K562 (cell line): ENCODE results near the gene TMEM164. TPM values are rescaled to one million over a fixed set of nuclear protein-coding genes. Genes with fewer than 3 reads are reported as not detected.

Experiments
- ATAC-seq: fragments of 200-7000 bp; cut with Tn5 transposase; 3 replicates; pipeline ENCODE4 v1.9.1; 2020; ENCODE audit warnings: moderate library complexity
- BruUV-seq: library from RNA; stranded (reverse); fragments of 400-500 nt; replicated peaks from 2 replicates; lab custom pipeline; 2021; lab: Mats Ljungman, UMichigan
- CTCF ChIA-PET: fragments of 300-600 bp; formaldehyde crosslinking; extraction: SDS; loops from one replicate; lab custom pipeline; 2021; ENCODE audit warnings: low intra/inter-chr PET ratio; lab: Yijun Ruan, JAX
- POLR2A ChIA-PET: fragments of 300-600, 350-650 bp; sonication (Branson Sonifier 250); formaldehyde crosslinking; extraction: SDS; loops from one replicate; lab custom pipeline; 2021; ENCODE audit warnings: antibody characterized with exemption, inconsistent platforms; lab: Yijun Ruan, JAX
- DNase-seq, 4 experiments: peaks; one replicate each; pipeline versions ENCODE4 v3.0.0 to v3.0.0-alpha.2; 2011 to 2018; ENCODE audit warnings: low spot score in 3 of 4, mixed read lengths in 3 of 4; ENCODE audit errors: extremely low read depth in 1 of 4
- FAIRE-seq: peaks from 2 replicates; lab custom pipeline; 2011; peaks lifted over from hg19 to GRCh38; lab: Jason Lieb, UNC
- H2AFZ ChIP-seq: 2 replicates; pipeline ENCODE4 v1.6.0; 2011; ENCODE audit warnings: low read depth, low read length, control low read depth, inconsistent platforms
- H3K27ac ChIP-seq: fragments of 200-600 bp; 3 replicates; pipeline ENCODE4 v1.8.0; 2011; ENCODE audit warnings: low read depth, mild to moderate bottlenecking, control low read depth, inconsistent platforms, low read length, moderate library complexity, mixed read lengths; ENCODE audit errors: extremely low read depth
- H3K27me3 ChIP-seq, 2 experiments: fragments of 300-600 bp in 1 of 2; 2 replicates in 1 of 2; 3 replicates in 1 of 2; pipeline versions ENCODE4 v1.6.0 to v1.8.0; 2011; ENCODE audit warnings: inconsistent platforms in 2 of 2, low read length in 2 of 2, mild to moderate bottlenecking in 1 of 2, mixed read lengths in 1 of 2, moderate library complexity in 1 of 2; ENCODE audit not compliant: control insufficient read depth in 2 of 2, insufficient read depth in 2 of 2
- H3K36me3 ChIP-seq: fragments of 300-600 bp; 3 replicates; pipeline ENCODE4 v1.8.0; 2011; ENCODE audit warnings: mild to moderate bottlenecking, low read length, inconsistent platforms; ENCODE audit not compliant: control insufficient read depth, insufficient read depth
- H3K4me1 ChIP-seq, 2 experiments: fragments of 200-600 bp in 1 of 2; replicated peaks in 1 of 2; 2 replicates in 1 of 2; 3 replicates in 1 of 2; pipeline versions ENCODE4 v1.5.1 to v1.8.0; 2011; ENCODE audit warnings: inconsistent platforms in 2 of 2, low read length in 2 of 2, mild to moderate bottlenecking in 1 of 2, mixed read lengths in 1 of 2, moderate library complexity in 1 of 2; ENCODE audit not compliant: control insufficient read depth in 2 of 2, insufficient read depth in 2 of 2
- H3K4me2 ChIP-seq: 2 replicates; pipeline ENCODE4 v1.6.1; 2011; ENCODE audit warnings: low read length, control low read depth, inconsistent platforms, mixed read lengths; ENCODE audit not compliant: insufficient read depth
- H3K4me3 ChIP-seq: fragments of 200-600 bp; sonication (generic), shearing (Covaris generic); 2 replicates; pipeline ENCODE4 v1.5.1; 2016; ENCODE audit warnings: control low read depth, inconsistent platforms
- H3K79me2 ChIP-seq: fragments of 200-600 bp; 3 replicates; pipeline ENCODE4 v1.8.0; 2011; ENCODE audit warnings: low read length, inconsistent platforms; ENCODE audit not compliant: control insufficient read depth, insufficient read depth
- H3K9ac ChIP-seq, 2 experiments: 2 replicates each; pipeline versions ENCODE4 v1.6.0 to v1.6.1; 2011; ENCODE audit warnings: low read depth in 2 of 2, low read length in 2 of 2, control low read depth in 1 of 2, inconsistent platforms in 1 of 2, mild to moderate bottlenecking in 1 of 2, mixed read lengths in 1 of 2; ENCODE audit not compliant: insufficient read depth in 1 of 2
- H3K9me1 ChIP-seq: one replicate; pipeline ENCODE4 v1.6.0; 2011; ENCODE audit warnings: inconsistent platforms, mild to moderate bottlenecking, low read length, moderate library complexity; ENCODE audit not compliant: control insufficient read depth, insufficient read depth
- H3K9me3 ChIP-seq: replicated peaks from 2 replicates; pipeline ENCODE4 v1.5.1; 2011; ENCODE audit warnings: low read depth, low read length, inconsistent platforms; ENCODE audit not compliant: control insufficient read depth, insufficient read depth
- H4K20me1 ChIP-seq: replicated peaks from 2 replicates; pipeline ENCODE4 v1.6.1; 2011; ENCODE audit warnings: low read length, inconsistent platforms, mixed read lengths; ENCODE audit not compliant: control insufficient read depth, insufficient read depth
- ATF3 ChIP-seq, 2 experiments: fragments of 450-650 bp in 1 of 2; sonication (generic) in 1 of 2; formaldehyde crosslinking in 1 of 2; IDR thresholded peaks in 1 of 2; conservative IDR thresholded peaks in 1 of 2; 2 replicates each; pipeline versions ENCODE4 v1.6.1 to v1.8.1; 2016 to 2023; ENCODE audit warnings: mild to moderate bottlenecking in 2 of 2, moderate library complexity in 2 of 2, inconsistent platforms in 1 of 2, missing genetic modification reagents in 1 of 2
- CEBPB ChIP-seq: fragments of 450-650 bp; IDR thresholded peaks from 2 replicates; pipeline ENCODE4 v1.6.1; 2016; ENCODE audit warnings: missing genetic modification characterization, missing compliant biosample characterization
- CREB3 ChIP-seq: fragments of 450-650 bp; conservative IDR thresholded peaks from 2 replicates; pipeline ENCODE4 v1.6.1; 2016; ENCODE audit warnings: missing genetic modification characterization, low read depth, mild to moderate bottlenecking, missing compliant biosample characterization, moderate library complexity
- DACH1 ChIP-seq: fragments of 450-650 bp; IDR thresholded peaks from 2 replicates; pipeline ENCODE4 v1.6.1; 2018; ENCODE audit not compliant: partially characterized antibody
- ERF ChIP-seq: fragments of 450-650 bp; formaldehyde crosslinking; IDR thresholded peaks from 2 replicates; pipeline ENCODE4 v1.4.0; 2020; ENCODE audit warnings: mild to moderate bottlenecking, mixed read lengths
- FUS ChIP-seq: fragments of 200-400 bp; formaldehyde crosslinking; optimal IDR thresholded peaks from 2 replicates; pipeline ENCODE3; 2017; ENCODE audit warnings: low read depth, low read length
- SAFB2 ChIP-seq: fragments of 200-400 bp; formaldehyde crosslinking; IDR thresholded peaks from 2 replicates; pipeline ENCODE4 v1.6.1; 2018; ENCODE audit warnings: borderline replicate concordance, low read length, low read depth, moderate library complexity; ENCODE audit not compliant: severe bottlenecking
- SPI1 ChIP-seq: IDR thresholded peaks from 2 replicates; pipeline ENCODE4 v1.6.1; 2011; ENCODE audit warnings: low read depth, low read length, control low read depth, borderline replicate concordance
- YY1 ChIP-seq, 3 experiments: IDR thresholded peaks; 2 replicates each; pipeline ENCODE4 v1.6.1; 2011; ENCODE audit warnings: low read length in 2 of 3, mild to moderate bottlenecking in 2 of 3, moderate library complexity in 2 of 3, borderline replicate concordance in 1 of 3, control low read depth in 1 of 3, low read depth in 1 of 3; ENCODE audit not compliant: insufficient read depth in 3 of 3, insufficient replicate concordance in 2 of 3, control insufficient read depth in 1 of 3, insufficient read length in 1 of 3; ENCODE audit errors: extremely low read depth in 1 of 3
- WGBS: fragments of 100-300 bp; shearing (Covaris generic); methylation state at CpG from one replicate; pipeline ENCODE4 v1.1.6; 2016; ENCODE audit warnings: low coverage, mixed read lengths; ENCODE audit not compliant: insufficient coverage; ENCODE audit errors: missing lambda C conversion rate; 5-methylcytosine and 5-hydroxymethylcytosine counted together
- in situ Hi-C: fragments of 300-500 bp; cut with MboI; formaldehyde crosslinking; loops from 4 replicates; pipeline ENCODE4 v1.15.0; 2018; ENCODE audit warnings: inconsistent platforms, mixed read lengths
- intact Hi-C: fragments of 100-400 bp; cut with micrococcal nuclease; formaldehyde crosslinking; loops from 2 replicates; pipeline ENCODE4 v1.14.2; 2022
- polyA plus RNA-seq, 8 experiments: library from polyadenylated mRNA; depleted of rRNA in 4 of 8; stranded (reverse) in 5 of 8; unstranded in 3 of 8; fragments of >200 nt; fragmentation: Nextera tagmentation in 2 of 8; fragmentation: Illumina TruSeq in 1 of 8; extraction: Ambion mirVana in 2 of 8; extraction: Trizol in 1 of 8; gene quantifications; 2 replicates each; pipeline versions ENCODE4 v1.2.1 to v1.2.3, GENCODE V29; 2011 to 2014; ENCODE audit warnings: inconsistent platforms in 1 of 8, missing spikeins in 1 of 8
- total RNA-seq, 7 experiments: library from RNA; depleted of rRNA in 6 of 7; stranded (reverse); fragments of >200 nt in 6 of 7; fragmentation: Illumina TruSeq in 2 of 7; extraction: Trizol in 2 of 7; gene quantifications; 2 replicates each; pipeline versions ENCODE4 v1.2.1 to v1.2.3, GENCODE V29; 2011 to 2021; ENCODE audit warnings: low replicate concordance in 1 of 7

The TMEM164 gene
- total and polyA plus RNA-seq, 9 of the 15 experiments (the other 6 are each of a cell fraction or from before 2014, with no cell fraction given), result 2.4 to 57.3 (median 23.1) TPM

DNA sequence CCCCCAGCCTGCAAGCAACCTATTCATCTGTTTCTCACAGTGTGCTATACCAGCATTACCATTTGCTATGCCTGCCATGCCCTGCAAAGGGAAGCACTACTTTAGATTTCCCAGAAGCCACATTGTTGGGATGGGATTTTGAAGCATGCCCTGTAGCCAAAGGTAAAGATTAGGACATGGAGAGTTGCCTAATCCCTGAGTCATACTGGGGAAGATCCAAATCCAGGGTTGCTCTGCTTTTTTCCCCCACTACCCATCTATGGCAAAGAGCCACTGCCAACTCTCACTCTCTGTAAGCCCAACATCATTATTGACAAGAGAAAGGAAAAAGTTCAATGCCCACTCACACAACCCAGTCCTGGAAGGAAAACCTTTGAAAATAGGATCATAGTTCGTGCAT lies 36.7 kb upstream of the TMEM164 start:
- WGBS, result 36% methylated on average over 1 of the region's 1 CpG
- POLR2A ChIA-PET, result interaction anchor here (0.9 kb wide), 1 partner anchor 124 kb away, joined by 4 read pairs; no protein-coding TSS in a partner anchor
- Histone ChIP-seq H3K9me1 (no peaks in the 10 kb centered on the region), H3K9ac (no peak overlapping the region), H3K9me3 (no peaks in the 10 kb centered on the region), H3K4me2 (no peak overlapping the region), H4K20me1 (no peaks in the 10 kb centered on the region), H3K4me3 (no peak overlapping the region), H2AFZ (0 out of 2 replicates have a peak overlapping the region, but pooled peaks have one; percentile 45), H3K27ac (no peak overlapping the region), H3K27me3 (no peaks in the 10 kb centered on the region), H3K36me3 (no peaks in the 10 kb centered on the region), H3K4me1 (no peaks in the 10 kb centered on the region; a peak in 2 of 5 replicates), H3K79me2 (no peaks in the 10 kb centered on the region)
- FAIRE-seq, result no peak
- TF ChIP-seq YY1 (IDR thresholded peaks at IDR 0.05; ENCODE audit: borderline replicate concordance in 1 of 3, control insufficient read depth in 1 of 3, extremely low read depth in 1 of 3, insufficient read depth in 3 of 3, insufficient read length in 1 of 3, insufficient replicate concordance in 2 of 3, low read depth in 1 of 3, low read length in 2 of 3) (no peak), CEBPB (tag) (peak; percentile 33; the same call in 1 of the 2 replicates)
- intact Hi-C loops, result no loop called here
- no peak for DNase-seq
- in situ Hi-C loops, result no loop called here
- ATAC-seq, result no peak
- no TSS peak for BruUV-seq
- CTCF ChIA-PET, result no interaction called here

DNA sequence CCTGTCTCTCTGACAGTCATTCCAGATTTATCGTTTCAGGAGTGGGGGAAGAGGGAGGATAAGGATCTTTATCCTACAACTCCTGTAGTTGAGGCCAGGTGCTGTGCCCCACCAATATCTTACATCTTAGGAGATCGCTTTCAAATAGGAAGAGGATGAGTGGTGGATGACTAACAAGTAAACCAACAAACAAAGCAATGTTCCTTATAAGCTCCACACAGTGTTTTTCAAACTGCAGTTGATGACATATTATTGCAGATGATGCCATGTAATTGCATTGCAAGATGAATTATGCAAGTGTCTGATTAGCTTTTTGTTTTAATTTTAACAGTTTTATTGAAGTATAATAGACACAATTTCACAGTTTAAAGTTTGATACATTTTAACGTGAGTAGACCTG lies 35.8 kb upstream of the TMEM164 start:
- H3K9me1 ChIP-seq, result no peaks in the 10 kb centered on the region
- no peak for ATAC-seq
- no peaks in the 10 kb centered on the region for H3K79me2 ChIP-seq
- WGBS, result 3% methylated on average over 3 of the region's 3 CpGs
- H3K9me3 ChIP-seq, result no peaks in the 10 kb centered on the region
- H3K9ac ChIP-seq, result no peak overlapping the region
- intact Hi-C loops (no loop called here), in situ Hi-C loops (no loop called here)
- H3K4me1 ChIP-seq, result no peaks in the 10 kb centered on the region; a peak in 2 of 5 replicates
- H3K4me2 ChIP-seq, result no peak overlapping the region
- no peak overlapping the region for H3K4me3 ChIP-seq
- no TSS peak for BruUV-seq
- ChIA-PET POLR2A (interaction anchor here (0.6 kb wide), 1 partner anchor 39 kb away, joined by 3 read pairs; no protein-coding TSS in a partner anchor), CTCF (no interaction called here)
- no peak overlapping the region for H2AFZ ChIP-seq
- no peak for FAIRE-seq
- no peak overlapping the region for H3K27ac ChIP-seq
- H4K20me1 ChIP-seq, result no peaks in the 10 kb centered on the region
- H3K27me3 ChIP-seq, result no peaks in the 10 kb centered on the region
- DNase-seq, result no peak
- H3K36me3 ChIP-seq, result no peaks in the 10 kb centered on the region
- TF ChIP-seq DACH1, result no peak
- TF ChIP-seq ERF (CRISPR knock-in tag), result no peak
- no peak for TF ChIP-seq SPI1
- TF ChIP-seq CREB3 (tag), result no peak
- TF ChIP-seq SAFB2, result no peak
- no peak for TF ChIP-seq FUS
- TF ChIP-seq ATF3 (IDR thresholded peaks at IDR 0.05), result peak; percentile 29; the same call in 1 of the 2 replicates
- no peak for TF ChIP-seq ATF3 (CRISPR knock-in tag; conservative IDR thresholded peaks at IDR 0.05)
